ENCODE results near the gene FZD1.

FZD1 gene

GRCh38 chr7:91287371-91288084 is 23.3 kb downstream of the FZD1 start:
- TF ChIP-seq CTCF (IDR thresholded peaks at IDR 0.05; ENCODE audit: low read depth, low read length, missing control alignments): peak; percentile 41
- no peak overlapping the region for H3K4me3 ChIP-seq (ENCODE audit: low read depth, low read length)
- in situ Hi-C loops (cut with HindIII; ENCODE audit: low sequenced_read_pairs): no loop called here
- no peak for DNase-seq (ENCODE audit: low read depth)

GRCh38 chr7:91288208-91288824 is 24.1 kb downstream of the FZD1 start:
- H3K4me3 ChIP-seq (ENCODE audit: low read depth, low read length): no peak overlapping the region
- no peak for TF ChIP-seq CTCF (IDR thresholded peaks at IDR 0.05; ENCODE audit: low read depth, low read length, missing control alignments)
- in situ Hi-C loops (cut with HindIII; ENCODE audit: low sequenced_read_pairs): no loop called here
- DNase-seq (ENCODE audit: low read depth): no peak

- no peak for DNase-seq (ENCODE audit: low read depth)
- in situ Hi-C loops (cut with HindIII; ENCODE audit: low sequenced_read_pairs): no loop called here
Observed at GRCh38 chr7:91289633-91290254, 25.5 kb downstream of the FZD1 start.

GRCh38 chr7:91291302-91291701 is 27.1 kb downstream of the FZD1 start:
- no peak for DNase-seq (ENCODE audit: low read depth)
- no peak overlapping the region for H3K4me3 ChIP-seq (ENCODE audit: low read depth, low read length)
- TF ChIP-seq CTCF (IDR thresholded peaks at IDR 0.05; ENCODE audit: low read depth, low read length, missing control alignments): no peak
- in situ Hi-C loops (cut with HindIII; ENCODE audit: low sequenced_read_pairs): no loop called here

More at GRCh38 chr7:91289633-91290254, 25.5 kb downstream of the FZD1 start:
- no peak for TF ChIP-seq CTCF (IDR thresholded peaks at IDR 0.05; ENCODE audit: low read depth, low read length, missing control alignments)
- H3K4me3 ChIP-seq (ENCODE audit: low read depth, low read length): no peak overlapping the region

- TF ChIP-seq CTCF (IDR thresholded peaks at IDR 0.05; ENCODE audit: low read depth, low read length, missing control alignments): no peak
- DNase-seq (ENCODE audit: low read depth): no peak
- in situ Hi-C loops (cut with HindIII; ENCODE audit: low sequenced_read_pairs): no loop called here
- no peak overlapping the region for H3K4me3 ChIP-seq (ENCODE audit: low read depth, low read length)
Observed at GRCh38 chr7:91291902-91292301, 27.7 kb downstream of the FZD1 start.

- in situ Hi-C loops (cut with HindIII; ENCODE audit: low sequenced_read_pairs): no loop called here
- H3K4me3 ChIP-seq (ENCODE audit: low read depth, low read length): no peak overlapping the region
- no peak for DNase-seq (ENCODE audit: low read depth)
- TF ChIP-seq CTCF (IDR thresholded peaks at IDR 0.05; ENCODE audit: low read depth, low read length, missing control alignments): no peak
Observed at GRCh38 chr7:91292506-91292905, 28.3 kb downstream of the FZD1 start.
